HG03378 (cell line): ENCODE data around the gene TXNRD2.
"Not testable (repeated sequence)": the region's sequence is repeated elsewhere in the genome, so short reads cannot be mapped to it uniquely, and the experiment has no call there.

Experiments
- ATAC-seq: cut with Tn5 transposase; IDR thresholded peaks from one replicate; pipeline ENCODE4 v1.9.1; 2021; ENCODE audit warnings: mild to moderate bottlenecking, moderate library complexity; ENCODE audit not compliant: unreplicated experiment

Gene TXNRD2

GRCh38 chr22:19926028-19926427 lies 15.6 kb downstream of the TXNRD2 start:
- not testable (repeated sequence) for ATAC-seq

- ATAC-seq = no peak
Observed at GRCh38 chr22:19923914-19924513, 17.6 kb downstream of the TXNRD2 start.

- ATAC-seq = no peak
Observed at GRCh38 chr22:19921544-19922081, 20.0 kb downstream of the TXNRD2 start.

GRCh38 chr22:19919701-19920363 lies 21.8 kb downstream of the TXNRD2 start:
- no peak for ATAC-seq

- ATAC-seq = no peak
Observed at GRCh38 chr22:19918332-19919106, 23.1 kb downstream of the TXNRD2 start.

- ATAC-seq = no peak
Observed at GRCh38 chr22:19917389-19918138, 24.1 kb downstream of the TXNRD2 start.

GRCh38 chr22:19916941-19917340 lies 24.7 kb downstream of the TXNRD2 start:
- no peak for ATAC-seq

- no peak for ATAC-seq
Observed at GRCh38 chr22:19916006-19916405, 25.6 kb downstream of the TXNRD2 start.

- ATAC-seq = no peak
Observed at GRCh38 chr22:19915287-19915954, 26.2 kb downstream of the TXNRD2 start.

GRCh38 chr22:19914201-19914943 lies 27.2 kb downstream of the TXNRD2 start:
- ATAC-seq = no peak

GRCh38 chr22:19913337-19913936 lies 28.2 kb downstream of the TXNRD2 start:
- no peak for ATAC-seq

- no peak for ATAC-seq
Observed at GRCh38 chr22:19912271-19912999, 29.2 kb downstream of the TXNRD2 start.

- no peak for ATAC-seq
Observed at GRCh38 chr22:19911540-19912270, 29.9 kb downstream of the TXNRD2 start.

- no peak for ATAC-seq
Observed at GRCh38 chr22:19910180-19910744, 31.4 kb downstream of the TXNRD2 start.

GRCh38 chr22:19909350-19910179 lies 32.1 kb downstream of the TXNRD2 start:
- no peak for ATAC-seq

GRCh38 chr22:19907902-19908301 lies 33.7 kb downstream of the TXNRD2 start:
- not testable (repeated sequence) for ATAC-seq

- not testable (repeated sequence) for ATAC-seq
Observed at GRCh38 chr22:19906864-19907263, 34.8 kb downstream of the TXNRD2 start.
